Mesenteric fat pad (tissue), 1 donor: ENCODE results near the gene OR51F1. TPM values are rescaled to one million over a fixed set of nuclear protein-coding genes. Genes with fewer than 3 reads are reported as not detected.
"Not testable (repeated sequence)": the region's sequence is repeated elsewhere in the genome, so short reads cannot be mapped to it uniquely, and the experiment has no call there.

Source experiments
- DNase-seq: peaks from one replicate; pipeline ENCODE4 v3.0.0-alpha.2; 2020; ENCODE audit warnings: low spot score
- long read RNA-seq: library from polyadenylated mRNA; unstranded; transcript quantifications from one replicate; pipeline ENCODE4 v2.0.0, GENCODE V29; 2020
- total RNA-seq: library from RNA; stranded (reverse); fragmentation: NEBNext Ultra II Directional; extraction: Animal tissue kit (Norgen Biotek cat#: 25700); gene quantifications from one replicate; pipeline ENCODE4 v1.2.1, GENCODE V29; 2021
- donor health status: DM: yes; HTN: yes; CAD: no.

Gene OR51F1
- total RNA-seq = not detected
- long read RNA-seq = 0 reads

DNA sequence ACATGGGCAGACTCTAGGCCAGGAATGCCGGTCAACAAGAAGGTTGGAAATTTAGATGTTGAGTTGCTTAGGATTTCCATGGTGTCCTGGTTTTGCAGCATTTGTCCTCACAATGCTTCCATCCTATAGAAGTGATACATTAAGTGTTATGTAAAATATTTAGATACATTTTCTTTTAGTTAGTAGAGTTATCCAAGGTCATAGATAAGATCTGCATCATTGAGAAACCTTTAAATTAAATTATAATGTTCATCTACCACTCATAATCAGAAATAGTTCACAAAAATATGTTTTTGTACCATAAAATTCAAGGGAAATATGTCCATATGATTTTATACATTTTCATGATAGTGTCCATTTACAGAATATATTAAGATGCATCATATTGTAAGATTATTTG is at the start of gene OR51F1:
Gene OR51F1 (minus strand): TSS at position 101 of the 400 bp plus-strand sequence. CDS start 0 bp downstream, at position 101.
- no peak for DNase-seq

GRCh38 chr11:4809246-4809645 is 39.5 kb upstream of the OR51F1 start:
- no peak for DNase-seq

GRCh38 chr11:4808476-4808875 is 38.7 kb upstream of the OR51F1 start:
- DNase-seq = no peak

- DNase-seq = no peak
Measured at GRCh38 chr11:4804280-4804679, 34.5 kb upstream of the OR51F1 start, which contains the start of gene OR52R1. OR52R1 (minus strand) TSS chr11:4804380; CDS start chr11:4804380, 0 bp downstream.

DNA sequence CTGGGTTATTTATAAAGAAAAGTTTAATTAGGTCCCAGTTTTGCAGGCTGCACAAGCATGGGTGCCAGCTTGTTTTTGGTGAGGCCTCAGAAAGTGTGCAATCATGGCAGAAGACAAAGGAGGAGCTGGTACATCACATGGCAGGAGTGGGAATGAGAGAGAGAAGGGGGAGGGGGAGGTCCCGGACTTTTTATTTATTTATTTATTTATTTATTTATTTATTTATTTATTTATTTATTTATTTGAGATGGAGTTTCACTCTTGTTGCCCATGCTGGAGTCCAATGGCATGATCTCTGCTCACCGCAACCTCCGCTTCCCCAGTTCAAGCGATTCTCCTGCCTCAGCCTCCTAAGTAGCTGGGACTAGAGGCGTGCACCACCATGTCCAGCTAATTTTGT is 31.6 kb upstream of the OR51F1 start:
- not testable (repeated sequence) for DNase-seq

DNA sequence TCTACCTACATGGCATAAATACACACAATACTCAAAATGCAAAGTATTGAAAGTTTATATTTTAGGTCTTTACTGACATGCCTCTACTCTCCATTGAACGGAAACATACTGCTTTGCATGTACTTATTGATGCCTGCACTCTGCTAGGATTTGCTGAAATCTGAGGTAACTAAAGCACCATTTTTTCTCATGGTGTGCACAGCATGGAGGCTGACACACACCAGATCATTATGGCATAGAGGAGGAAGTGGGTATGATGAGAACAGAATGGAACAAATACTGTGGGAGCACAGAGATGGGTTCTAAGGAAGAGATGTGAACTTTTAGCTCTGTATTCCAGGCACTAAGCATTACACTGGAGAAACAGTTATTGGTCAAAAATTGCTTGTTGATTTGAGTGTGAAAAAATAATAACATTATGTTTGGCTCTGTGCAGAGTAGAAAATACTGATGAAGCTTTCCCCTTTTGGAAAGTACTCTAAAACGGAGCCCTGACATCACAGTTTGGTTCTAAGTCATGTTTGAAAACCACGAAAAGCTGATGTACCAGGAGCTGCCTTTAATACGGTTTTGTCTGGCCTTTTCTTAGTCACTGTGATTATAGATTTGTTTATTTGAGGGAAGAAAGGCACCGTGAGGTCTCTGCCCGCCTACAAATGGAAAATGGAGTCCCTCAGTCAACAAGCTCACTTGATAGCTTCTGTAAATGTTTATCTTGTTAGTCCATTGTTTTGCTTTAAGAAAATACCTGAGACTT is 28.9 kb upstream of the OR51F1 start:
- no peak for DNase-seq

DNA sequence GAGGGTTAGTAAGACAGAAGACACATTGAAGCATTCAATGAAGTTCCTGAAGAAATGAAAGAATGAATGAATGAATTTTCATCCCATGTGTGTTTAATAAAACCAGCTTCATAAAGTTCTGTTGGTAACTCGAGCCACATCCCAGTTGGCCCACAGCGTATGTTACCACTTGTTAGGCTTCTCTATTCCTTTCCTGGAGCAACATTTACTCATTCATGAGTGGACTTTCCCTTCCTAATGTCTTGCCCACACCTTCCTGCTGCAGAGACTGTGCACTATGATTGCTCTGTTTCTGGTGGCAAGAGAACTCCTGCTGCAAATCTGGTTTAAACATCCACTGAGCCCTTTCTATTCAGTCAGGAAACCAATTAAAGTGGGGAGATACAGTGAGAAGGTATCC is 27.5 kb upstream of the OR51F1 start:
- DNase-seq = no peak

DNA sequence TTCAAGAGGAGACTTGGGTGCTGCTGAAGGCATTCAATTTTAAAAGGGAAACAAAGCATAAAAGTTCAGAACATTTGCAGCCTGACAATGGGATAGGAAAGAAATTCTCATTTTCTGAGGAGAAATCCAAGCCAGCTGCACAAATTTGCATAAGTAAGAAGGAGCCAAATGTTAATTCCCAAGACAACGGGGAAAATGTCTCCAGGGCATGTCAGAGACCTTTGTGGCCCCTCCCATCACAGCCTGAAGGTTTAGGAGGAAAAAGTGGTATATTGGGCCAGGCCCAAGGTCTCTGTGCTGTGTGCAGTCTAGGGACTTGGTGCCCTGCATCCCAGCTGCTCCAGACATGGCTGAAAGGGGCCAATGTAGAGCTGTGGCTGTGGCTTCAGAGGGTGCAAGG is 12.7 kb upstream of the OR51F1 start:
- DNase-seq = no peak

- no peak for DNase-seq
Measured at GRCh38 chr11:4768094-4768493, 1.6 kb downstream of the OR51F1 start.

GRCh38 chr11:4766420-4767043 is 3.2 kb downstream of the OR51F1 start:
- DNase-seq = no peak

DNA sequence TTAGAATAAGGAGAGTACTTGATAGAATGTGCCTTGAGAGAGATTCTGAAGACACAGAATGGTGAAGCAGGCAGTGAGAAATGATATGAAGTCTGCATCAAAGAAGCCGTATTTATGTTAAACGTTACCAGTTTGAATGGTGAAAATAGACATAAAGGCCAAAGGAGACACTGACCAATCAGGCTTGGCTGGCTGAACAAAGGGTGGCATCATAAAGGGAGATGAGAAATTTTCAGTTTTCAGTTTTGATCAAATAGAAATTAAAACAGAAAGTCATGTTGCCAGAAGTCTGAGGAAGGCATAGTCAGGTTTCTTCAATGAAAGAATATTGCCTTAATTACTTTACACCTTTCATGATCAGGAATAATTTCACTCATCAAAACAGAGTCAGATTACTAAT is 6.6 kb downstream of the OR51F1 start:
- DNase-seq = no peak

GRCh38 chr11:4751201-4751600 is 18.5 kb downstream of the OR51F1 start:
- DNase-seq = no peak

DNA sequence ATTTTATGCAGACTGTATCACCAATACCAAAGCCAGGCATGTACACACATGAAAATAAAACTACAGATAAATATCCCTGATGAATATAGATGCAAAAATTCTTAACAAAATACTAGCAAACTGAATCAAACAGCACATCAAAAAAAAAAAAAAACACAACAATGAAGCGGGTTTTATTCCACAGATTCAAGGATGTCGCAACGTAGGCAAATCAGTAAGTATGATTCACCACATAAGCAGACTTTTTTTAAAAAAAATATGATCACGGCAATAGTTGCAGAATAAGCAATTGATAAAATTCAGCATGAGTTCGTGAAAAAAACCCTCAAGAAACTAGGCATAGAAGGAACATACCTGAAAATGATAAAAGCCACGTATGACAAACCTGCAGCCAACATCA is 21.3 kb downstream of the OR51F1 start:
- DNase-seq = no peak

- DNase-seq = no peak
Measured at GRCh38 chr11:4740735-4741134, 29.0 kb downstream of the OR51F1 start.

DNA sequence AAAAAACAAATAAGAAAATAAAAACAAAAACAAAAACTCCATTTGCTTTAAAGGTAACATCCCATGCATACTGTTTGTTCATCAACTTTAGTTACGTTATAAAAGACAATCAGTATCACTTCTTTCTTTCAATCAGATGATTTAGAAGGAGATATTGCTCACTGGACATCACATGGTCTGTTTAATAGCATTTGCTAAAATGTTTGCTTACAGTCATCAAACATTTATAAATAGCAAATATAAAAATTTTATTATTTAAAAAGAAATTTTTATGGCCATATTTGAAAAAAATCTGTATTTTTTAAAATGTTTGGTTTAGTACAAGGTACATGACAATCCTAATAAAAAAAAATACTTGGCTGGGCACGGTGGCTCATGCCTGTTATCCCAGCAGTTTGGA is 42.6 kb downstream of the OR51F1 start:
- no peak for DNase-seq

- DNase-seq = not testable (repeated sequence)
Measured at GRCh38 chr11:4722616-4723534, 46.9 kb downstream of the OR51F1 start.

Other genes starting within 250 kb of the OR51F1 start
- not detected for gene OR52M1, start 224.7 kb downstream of the OR51F1 start, total RNA-seq
- gene OR52I2, start 188.2 kb downstream of the OR51F1 start, total RNA-seq = not detected
- not detected for gene OR52I1, start 175.9 kb downstream of the OR51F1 start, total RNA-seq
- 4.2 TPM for gene TRIM68, start 161.7 kb downstream of the OR51F1 start, total RNA-seq
- gene OR51D1, start 132.5 kb downstream of the OR51F1 start, total RNA-seq = not detected
- gene OR51E1, start 126.0 kb downstream of the OR51F1 start, total RNA-seq = 1.5 TPM
- gene OR51E2, start 72.1 kb downstream of the OR51F1 start, total RNA-seq = not detected
- not detected for gene MMP26, start 65.2 kb downstream of the OR51F1 start, total RNA-seq
- not detected for gene OR52R1, start 34.4 kb upstream of the OR51F1 start, total RNA-seq
- gene OR51F2, start 51.4 kb upstream of the OR51F1 start, total RNA-seq = not detected
- not detected for gene OR51S1, start 79.3 kb upstream of the OR51F1 start, total RNA-seq
- gene OR51T1, start 112.0 kb upstream of the OR51F1 start, total RNA-seq = not detected
- gene OR51A7, start 133.8 kb upstream of the OR51F1 start, total RNA-seq = not detected
- gene OR51G2, start 149.4 kb upstream of the OR51F1 start, total RNA-seq = not detected
- not detected for gene OR51G1, start 154.4 kb upstream of the OR51F1 start, total RNA-seq
- gene OR51A4, start 177.7 kb upstream of the OR51F1 start, total RNA-seq = not detected
- not detected for gene OR51A2, start 185.8 kb upstream of the OR51F1 start, total RNA-seq
- gene OR51L1, start 224.9 kb upstream of the OR51F1 start, total RNA-seq = not detected